OCI-LY1 (cell line): ENCODE data around the gene COL25A1.

Experiments used
- H2AFZ ChIP-seq: fragments of 200-600 bp; sonication (generic), shearing (Covaris generic); 2 replicates; pipeline ENCODE4 v1.6.0; 2014; ENCODE audit warnings: antibody characterized with exemption, mild to moderate bottlenecking, low read length
- H3F3A ChIP-seq: fragments of 200-600 bp; sonication (generic), shearing (Covaris generic); 2 replicates; pipeline ENCODE4 v1.6.0; 2014; ENCODE audit warnings: mild to moderate bottlenecking, antibody characterized with exemption, low read length, moderate library complexity; ENCODE audit not compliant: insufficient read depth
- H3K27ac ChIP-seq: fragments of 200-600 bp; sonication (generic); 2 replicates; pipeline ENCODE4 v1.5.1; 2014; ENCODE audit warnings: low read length, mixed run types, mild to moderate bottlenecking, low read depth; ENCODE audit not compliant: poor library complexity, severe bottlenecking
- H3K27me3 ChIP-seq: fragments of 200-600 bp; sonication (generic); 2 replicates; pipeline ENCODE4 v1.6.0; 2014; ENCODE audit warnings: antibody characterized with exemption, mild to moderate bottlenecking, low read length, moderate library complexity; ENCODE audit not compliant: insufficient read depth
- H3K36me3 ChIP-seq: fragments of 200-600 bp; sonication (generic); 2 replicates; pipeline ENCODE4 v1.6.1; 2014; ENCODE audit warnings: mild to moderate bottlenecking, antibody characterized with exemption, low read length, moderate library complexity, mixed read lengths; ENCODE audit not compliant: insufficient read depth
- H3K4me1 ChIP-seq: fragments of 200-600 bp; sonication (generic); 2 replicates; pipeline ENCODE4 v1.5.1; 2014; ENCODE audit warnings: mild to moderate bottlenecking, low read length, moderate library complexity; ENCODE audit not compliant: insufficient read depth, severe bottlenecking
- H3K4me2 ChIP-seq: fragments of 200-600 bp; sonication (generic), shearing (Covaris generic); 2 replicates; pipeline ENCODE4 v1.6.1; 2014; ENCODE audit warnings: low read length
- H3K4me3 ChIP-seq: fragments of 200-600 bp; sonication (generic); 2 replicates; pipeline ENCODE4 v1.5.1; 2014; ENCODE audit warnings: low read length, low read depth, mild to moderate bottlenecking, mixed read lengths; ENCODE audit not compliant: poor library complexity, severe bottlenecking
- H3K79me2 ChIP-seq: fragments of 200-600 bp; shearing (Covaris generic); 2 replicates; pipeline ENCODE4 v1.6.1; 2016; ENCODE audit warnings: mixed run types, low read length, mixed read lengths; ENCODE audit not compliant: insufficient read depth
- H3K9ac ChIP-seq: fragments of 200-600 bp; sonication (generic), shearing (Covaris generic); 2 replicates; pipeline ENCODE4 v1.6.1; 2014; ENCODE audit warnings: mild to moderate bottlenecking, low read length, mixed read lengths
- H3K9me2 ChIP-seq: fragments of 200-600 bp; sonication (generic), shearing (Covaris generic); 2 replicates; pipeline ENCODE4 v1.6.1; 2014; ENCODE audit warnings: low read depth, mild to moderate bottlenecking, low read length, mixed read lengths
- H3K9me3 ChIP-seq: fragments of 200-600 bp; shearing (Covaris generic); 2 replicates; pipeline ENCODE4 v1.6.1; 2014; ENCODE audit warnings: low read length, mixed read lengths
- H4K20me1 ChIP-seq: fragments of 200-600 bp; sonication (generic), shearing (Covaris generic); 2 replicates; pipeline ENCODE4 v1.6.0; 2016; ENCODE audit warnings: mild to moderate bottlenecking, low read length; ENCODE audit not compliant: insufficient read depth
- CTCF ChIP-seq: fragments of 200-600 bp; sonication (generic), shearing (Covaris generic); IDR thresholded peaks from 2 replicates; pipeline ENCODE4 v1.5.1; 2017; ENCODE audit warnings: mild to moderate bottlenecking, antibody characterized with exemption, low read length, moderate library complexity, mixed read lengths
- EZH2 ChIP-seq: fragments of 200-600 bp; sonication (generic), shearing (Covaris generic); IDR thresholded peaks from 2 replicates; pipeline ENCODE4 v1.8.0; 2017; ENCODE audit warnings: borderline replicate concordance, mixed run types, mild to moderate bottlenecking, antibody characterized with exemption, low read length, moderate library complexity, mixed read lengths

The COL25A1 gene

GRCh38 chr4:108774809-108775530 is 527.5 kb downstream of the COL25A1 start:
- Histone ChIP-seq H3K79me2 (no peaks in the 10 kb centered on the region), H3K27ac (no peak overlapping the region), H3K4me2 (no peak overlapping the region), H3K9ac (no peak overlapping the region), H3K36me3 (no peaks in the 10 kb centered on the region), H3K4me3 (no peak overlapping the region), H3K9me3 (no peaks in the 10 kb centered on the region), H4K20me1 (no peaks in the 10 kb centered on the region), H3K4me1 (no peaks in the 10 kb centered on the region), H3F3A (no peaks in the 10 kb centered on the region), H2AFZ (no peak overlapping the region), H3K27me3 (0 out of 2 replicates have a peak, but pooled peaks cover 3% of the 10 kb centered on the region), H3K9me2 (no peaks in the 10 kb centered on the region)
- TF ChIP-seq CTCF (no peak), EZH2 (no peak)

- Histone ChIP-seq H3K9me2 (no peaks in the 10 kb centered on the region), H3K9me3 (no peaks in the 10 kb centered on the region), H3F3A (no peaks in the 10 kb centered on the region), H3K27me3 (0 out of 2 replicates have a peak, but pooled peaks cover 3% of the 10 kb centered on the region), H3K4me3 (no peak overlapping the region), H2AFZ (no peak overlapping the region), H3K27ac (no peak overlapping the region), H3K9ac (no peak overlapping the region), H3K79me2 (no peaks in the 10 kb centered on the region), H3K4me1 (no peaks in the 10 kb centered on the region), H3K4me2 (no peak overlapping the region), H4K20me1 (no peaks in the 10 kb centered on the region), H3K36me3 (no peaks in the 10 kb centered on the region)
- TF ChIP-seq CTCF = no peak
- no peak for TF ChIP-seq EZH2
Observed at GRCh38 chr4:108772402-108772801, 530.1 kb downstream of the COL25A1 start.

- H3K27me3 ChIP-seq = no peaks in the 10 kb centered on the region
- no peaks in the 10 kb centered on the region for H3F3A ChIP-seq
- H3K36me3 ChIP-seq = no peaks in the 10 kb centered on the region
- no peaks in the 10 kb centered on the region for H3K9me2 ChIP-seq
- no peak overlapping the region for H3K27ac ChIP-seq
- no peak overlapping the region for H2AFZ ChIP-seq
- H3K4me1 ChIP-seq = no peaks in the 10 kb centered on the region
- H3K9me3 ChIP-seq = no peaks in the 10 kb centered on the region
- H3K9ac ChIP-seq = no peak overlapping the region
- no peak overlapping the region for H3K4me3 ChIP-seq
- H4K20me1 ChIP-seq = no peaks in the 10 kb centered on the region
- H3K79me2 ChIP-seq = no peaks in the 10 kb centered on the region
- TF ChIP-seq CTCF (no peak), EZH2 (no peak)
- no peak overlapping the region for H3K4me2 ChIP-seq
Observed at GRCh38 chr4:108766058-108766457, 536.4 kb downstream of the COL25A1 start.
